ENCODE measurements around the gene FNDC10.
A peak's percentile ranks its signal among the peaks of the same experiment; 100 is the strongest.

FNDC10 gene

GRCh38 chr1:1616045-1616790, 16.3 kb upstream of the FNDC10 start:
- DNase-seq (ENCODE audit: low read depth in 2 of 2, low spot score in 1 of 2) = no peak

GRCh38 chr1:1615256-1616044, 15.5 kb upstream of the FNDC10 start, which contains the start of gene MIB2:
Gene MIB2 (plus strand): TSS chr1:1615500. CDS start chr1:1623453, 7,953 bp downstream.
- peak; percentile 92 to 94 for DNase-seq (ENCODE audit: low read depth in 2 of 2, low spot score in 1 of 2)

GRCh38 chr1:1614954-1615255, 15.0 kb upstream of the FNDC10 start:
- DNase-seq (ENCODE audit: low read depth in 2 of 2, low spot score in 1 of 2) = no peak

DNA sequence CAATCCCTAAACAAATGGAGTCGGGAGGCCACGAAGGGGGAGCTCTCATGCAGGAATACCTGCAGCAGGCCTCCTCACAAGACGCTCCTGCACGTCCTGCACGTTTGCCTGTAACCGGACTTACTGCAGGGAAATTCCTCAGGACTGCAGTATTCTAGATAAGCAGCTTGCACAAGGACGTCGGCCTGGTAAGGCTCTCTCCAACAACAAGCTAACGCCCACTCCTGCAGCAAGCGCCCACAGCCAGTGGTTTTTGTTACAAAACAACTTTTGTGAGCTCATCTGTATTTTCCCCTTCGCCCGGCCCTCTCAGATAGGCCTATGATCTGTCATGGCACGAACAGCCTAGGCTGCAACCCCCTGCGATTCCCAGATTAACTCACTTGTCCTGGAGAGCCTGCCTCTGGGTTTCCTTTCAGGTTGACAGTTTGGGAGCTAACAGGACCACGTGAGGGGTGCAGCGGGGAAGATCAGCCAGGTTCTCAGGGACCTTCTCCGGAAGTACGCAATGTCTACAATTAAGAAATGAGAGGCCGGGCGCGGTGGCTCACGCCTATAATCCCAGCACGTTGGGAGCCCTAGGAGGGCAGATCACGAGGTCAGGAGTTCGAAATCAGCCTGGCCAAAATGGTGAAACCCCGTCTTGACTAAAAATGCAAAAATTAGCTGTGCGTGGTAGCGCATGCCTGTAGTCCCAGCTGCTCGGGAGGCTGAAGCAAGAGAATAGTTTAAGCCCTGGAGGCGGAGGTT, 14.4 kb upstream of the FNDC10 start:
- DNase-seq (ENCODE audit: low read depth in 2 of 2, low spot score in 1 of 2) = peak; percentile 43 to 44

DNA sequence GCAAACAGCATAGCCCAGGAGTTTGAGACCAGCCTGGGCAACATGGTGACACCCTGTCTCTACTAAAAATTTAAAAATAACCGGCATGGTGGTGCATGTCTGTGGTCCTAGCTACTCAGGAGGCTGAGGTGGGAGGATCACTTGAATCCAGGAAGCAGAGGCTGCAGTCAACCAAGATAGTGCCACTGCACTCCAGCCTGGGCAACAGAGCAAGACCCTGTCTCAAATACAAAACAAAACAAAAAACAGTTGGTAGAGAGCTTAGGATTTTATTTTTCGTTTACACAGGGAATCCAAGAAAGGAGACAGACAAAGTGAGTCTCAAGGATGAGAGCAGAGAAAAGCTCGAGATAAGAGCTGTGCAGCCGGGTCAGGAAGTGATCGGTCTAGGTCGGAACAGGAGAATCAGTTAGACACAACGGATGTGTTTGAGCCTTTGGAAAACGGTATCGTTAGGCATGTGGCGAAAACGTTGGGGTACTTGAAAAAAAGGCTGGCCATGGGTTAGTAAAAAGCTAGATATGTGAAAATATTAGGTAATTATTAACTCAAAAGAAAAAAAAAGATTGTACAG, 13.7 kb upstream of the FNDC10 start:
- no peak for DNase-seq (ENCODE audit: low read depth in 2 of 2, low spot score in 1 of 2)

DNA sequence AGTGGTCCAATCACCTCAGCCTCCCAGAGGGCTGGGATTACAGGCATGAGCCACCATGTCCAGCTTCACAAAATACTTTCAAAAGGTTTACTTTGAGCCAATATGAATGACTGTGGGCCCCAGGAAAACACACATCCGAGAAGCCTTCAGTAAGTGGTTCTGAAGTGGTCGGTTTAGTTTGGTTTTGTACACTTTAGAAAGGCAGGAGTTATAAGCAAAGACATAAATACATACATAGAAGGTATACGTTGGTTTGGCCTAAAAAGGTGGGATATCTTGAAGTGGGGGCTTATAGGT, 12.1 kb upstream of the FNDC10 start:
- no peak for DNase-seq (ENCODE audit: low read depth in 2 of 2, low spot score in 1 of 2)

DNA sequence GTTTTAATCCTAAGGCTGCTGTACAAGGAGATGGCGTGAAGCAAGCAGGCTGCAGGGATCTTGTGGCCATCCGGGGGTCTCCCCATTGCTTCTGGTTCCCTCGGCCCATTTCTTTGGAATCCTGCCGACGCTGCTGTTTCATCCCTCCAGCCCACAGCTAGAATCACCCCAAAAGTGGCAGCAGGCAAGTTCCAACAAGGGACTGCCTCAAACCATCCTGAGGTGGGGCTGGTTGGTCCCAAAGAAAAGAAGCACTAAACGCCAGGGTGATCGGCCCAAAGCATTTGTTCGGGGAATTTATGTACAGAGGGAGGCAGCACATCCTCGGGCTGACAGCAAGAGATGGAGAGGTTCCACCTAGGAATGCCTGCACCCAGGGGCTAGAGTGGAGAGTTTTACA, 10.9 kb upstream of the FNDC10 start:
- DNase-seq (ENCODE audit: low read depth in 2 of 2, low spot score in 1 of 2) = no peak

GRCh38 chr1:1609822-1610485, 10.0 kb upstream of the FNDC10 start:
- no peak for DNase-seq (ENCODE audit: low read depth in 2 of 2, low spot score in 1 of 2)

GRCh38 chr1:1606232-1606631, 6.3 kb upstream of the FNDC10 start:
- DNase-seq (ENCODE audit: low read depth in 2 of 2, low spot score in 1 of 2) = no peak

DNA sequence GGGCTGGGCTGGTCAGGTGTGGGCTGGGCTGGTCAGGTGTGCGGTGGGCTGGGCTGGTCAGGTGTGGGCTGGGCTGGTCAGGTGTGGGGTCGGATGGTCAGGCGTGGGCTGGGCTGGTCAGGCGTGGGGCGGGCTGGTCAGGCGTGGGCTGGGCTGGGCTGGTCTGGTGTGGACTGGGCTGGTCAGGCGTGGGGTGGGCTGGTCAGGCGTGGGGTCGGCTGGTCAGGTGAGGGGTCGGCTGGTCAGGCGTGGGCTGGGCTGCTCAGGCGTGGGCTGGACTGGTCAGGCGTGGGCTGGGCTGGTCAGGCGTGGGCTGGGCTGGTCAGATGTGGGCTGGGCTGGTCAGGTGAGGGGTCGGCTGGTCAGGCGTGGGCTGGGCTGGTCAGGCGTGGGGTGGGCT, 5.8 kb upstream of the FNDC10 start:
- DNase-seq (ENCODE audit: low read depth in 2 of 2, low spot score in 1 of 2) = no peak

- DNase-seq (ENCODE audit: low read depth in 2 of 2, low spot score in 1 of 2) = no peak
Measured at GRCh38 chr1:1605034-1605591, 5.2 kb upstream of the FNDC10 start.

DNA sequence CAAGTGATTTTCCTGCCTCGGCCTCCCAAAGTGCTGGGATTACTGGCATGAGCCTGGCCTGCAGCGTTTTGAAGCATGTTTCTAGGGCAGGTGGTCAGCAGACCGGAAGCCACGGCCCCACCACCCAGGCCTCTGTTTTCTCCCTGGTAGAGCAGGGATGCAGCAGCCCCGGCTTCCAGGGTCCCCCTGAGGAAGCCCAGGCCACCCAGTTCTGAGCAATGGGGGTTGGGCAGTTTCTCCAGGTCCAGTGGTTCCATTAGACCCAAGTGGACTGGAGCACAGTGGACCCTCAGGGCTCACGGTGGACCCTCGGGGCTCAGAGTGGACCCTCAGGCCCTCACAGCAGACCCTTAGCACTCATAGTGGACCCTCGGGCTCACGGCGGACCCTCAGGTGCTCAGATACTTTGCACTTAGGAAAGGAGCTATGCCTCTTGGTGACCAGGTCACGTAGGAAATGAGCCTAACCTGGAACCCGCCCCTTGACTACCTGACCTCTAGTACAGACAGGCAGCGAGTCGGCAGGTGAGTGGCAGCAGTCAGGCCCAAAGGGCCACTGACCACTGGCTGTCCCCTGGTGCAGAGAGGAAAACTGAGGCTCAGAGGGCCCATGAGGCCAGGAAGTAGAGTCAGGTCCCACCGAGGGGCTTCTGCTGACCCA, 4.6 kb upstream of the FNDC10 start:
- DNase-seq (ENCODE audit: low read depth in 2 of 2, low spot score in 1 of 2) = no peak

GRCh38 chr1:1603671-1604373, 3.9 kb upstream of the FNDC10 start:
- no peak for DNase-seq (ENCODE audit: low read depth in 2 of 2, low spot score in 1 of 2)

GRCh38 chr1:1602968-1603506, 3.1 kb upstream of the FNDC10 start:
- no peak for DNase-seq (ENCODE audit: low read depth in 2 of 2, low spot score in 1 of 2)

DNA sequence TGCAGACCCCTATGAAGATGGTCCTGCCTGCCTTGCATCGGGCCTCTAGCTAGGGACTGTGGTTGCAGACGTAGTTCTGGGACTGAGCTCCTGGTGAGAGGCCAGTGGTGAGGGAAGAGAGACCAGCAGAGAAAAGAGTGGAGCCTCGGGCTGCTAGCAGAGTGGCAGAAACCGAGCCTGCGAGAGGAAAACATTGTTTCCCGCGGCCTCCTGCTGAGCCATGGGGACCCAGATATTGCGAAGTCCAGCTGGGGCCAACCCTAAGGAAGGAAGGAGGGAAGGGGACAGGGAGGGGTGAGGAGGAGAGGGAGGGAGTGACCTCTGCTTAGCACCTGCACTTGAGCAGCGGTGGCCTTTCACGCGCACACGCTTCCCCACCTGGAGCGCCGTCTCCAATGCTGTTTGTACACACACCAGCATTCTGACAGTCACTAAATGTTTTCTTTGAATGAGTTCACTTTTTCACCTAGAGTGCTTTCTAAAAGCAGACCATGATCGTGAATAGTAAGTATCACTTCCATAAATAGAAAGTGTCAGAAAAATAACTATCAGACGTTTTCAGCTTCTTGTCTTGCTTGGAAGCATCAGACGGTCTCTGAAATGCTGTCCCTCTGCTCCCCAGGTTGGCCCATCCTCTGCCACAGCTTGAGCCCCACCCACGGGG, 2.5 kb upstream of the FNDC10 start:
- DNase-seq (ENCODE audit: low read depth in 2 of 2, low spot score in 1 of 2) = no peak

DNA sequence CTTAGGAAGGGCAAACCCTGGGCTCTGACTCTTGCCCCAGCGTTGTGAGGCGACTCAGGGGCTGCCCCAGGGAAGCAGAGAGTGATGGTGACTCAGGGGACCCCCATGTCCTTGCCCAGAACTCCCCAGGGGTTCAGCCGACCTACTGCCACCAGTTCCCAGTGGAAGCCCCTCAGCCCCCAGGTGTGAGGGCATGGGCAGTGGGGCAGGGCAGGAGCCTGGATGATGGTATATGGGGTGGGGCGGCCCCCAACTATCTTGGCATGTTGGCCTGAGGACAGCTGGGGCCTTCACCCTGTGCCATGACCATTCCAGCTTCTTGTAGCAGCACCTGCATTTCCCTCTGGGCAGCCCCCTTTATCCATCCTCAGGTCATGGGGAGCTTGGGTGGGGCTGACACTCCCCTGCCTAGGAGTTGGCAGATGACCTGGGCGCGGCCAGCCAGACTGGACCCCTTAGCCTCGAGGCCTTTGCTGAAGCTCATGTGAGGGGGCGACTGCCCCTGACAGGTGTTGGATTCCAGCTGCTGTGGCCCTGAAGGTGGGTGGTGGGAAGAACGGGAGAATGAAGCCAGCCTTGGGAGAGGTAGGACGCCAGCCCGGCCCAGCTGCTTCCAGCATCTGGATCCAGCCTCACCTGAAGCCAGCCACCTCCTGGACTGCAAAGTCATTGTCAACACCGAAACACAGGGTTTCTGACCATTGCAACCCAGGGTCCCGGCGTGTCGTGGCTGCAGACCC, 1.8 kb upstream of the FNDC10 start:
- no peak for DNase-seq (ENCODE audit: low read depth in 2 of 2, low spot score in 1 of 2)

- no peak for DNase-seq (ENCODE audit: low read depth in 2 of 2, low spot score in 1 of 2)
Measured at GRCh38 chr1:1600861-1601563, 1.1 kb upstream of the FNDC10 start.
